ENCODE data around the gene SH3TC2.

SH3TC2 gene

GRCh38 chr5:148972396-148972795, 90.5 kb downstream of the SH3TC2 start (continued):
- TF ChIP-seq PRDM10 (tag by site-specific recombination; IDR thresholded peaks at IDR 0.05) (no peak), INSM2 (tag by site-specific recombination; IDR thresholded peaks at IDR 0.05) (no peak)

GRCh38 chr5:148970876-148971275, 92.0 kb downstream of the SH3TC2 start:
- H3K36me3 ChIP-seq (ENCODE audit: control insufficient read depth in 2 of 2, insufficient read depth in 1 of 2, low read length in 2 of 2), result no peaks in the 10 kb centered on the region
- H3K9me3 ChIP-seq (ENCODE audit: control insufficient read depth, insufficient read depth, low read depth, low read length), result no peaks in the 10 kb centered on the region
- H3K27ac ChIP-seq (ENCODE audit: extremely low read depth, low read depth, low read length), result no peak overlapping the region
- CTCF ChIA-PET, result interaction anchor here (0.6 to 1.3 kb wide), 3 partner anchors 32 to 450 kb away, joined by 3 to 5 read pairs (median 4); no protein-coding TSS in a partner anchor
- POLR2A ChIA-PET, result interaction anchor here (0.9 to 1.2 kb wide), 2 partner anchors 8 to 22 kb away, joined by 3 read pairs; no protein-coding TSS in a partner anchor
- H3K4me1 ChIP-seq (ENCODE audit: control insufficient read depth, insufficient read depth, low read length), result no peaks in the 10 kb centered on the region
- H3K4me3 ChIP-seq (ENCODE audit: low read depth, low read length), result no peak overlapping the region
- TF ChIP-seq MZF1 (tag by site-specific recombination; IDR thresholded peaks at IDR 0.05; ENCODE audit: borderline replicate concordance) (no peak), MEIS1 (CRISPR knock-in tag; IDR thresholded peaks at IDR 0.05; ENCODE audit: borderline replicate concordance) (no peak), ZNF416 (tag by site-specific recombination; IDR thresholded peaks at IDR 0.05) (no peak)

GRCh38 chr5:148970228-148970627, 92.6 kb downstream of the SH3TC2 start:
- H3K9me3 ChIP-seq (ENCODE audit: control insufficient read depth, insufficient read depth, low read depth, low read length), result no peaks in the 10 kb centered on the region
- H3K27ac ChIP-seq (ENCODE audit: extremely low read depth, low read depth, low read length), result no peak overlapping the region
- H3K4me1 ChIP-seq (ENCODE audit: control insufficient read depth, insufficient read depth, low read length), result no peaks in the 10 kb centered on the region
- POLR2A ChIA-PET, result no interaction called here
- no peaks in the 10 kb centered on the region for H3K36me3 ChIP-seq (ENCODE audit: control insufficient read depth in 2 of 2, insufficient read depth in 1 of 2, low read length in 2 of 2)
- no peak overlapping the region for H3K4me3 ChIP-seq (ENCODE audit: low read depth, low read length)
- CTCF ChIA-PET, result interaction anchor here (1.1 to 1.5 kb wide), 3 partner anchors 9 to 29 kb away, joined by 3 to 4 read pairs (median 3); no protein-coding TSS in a partner anchor
- TF ChIP-seq ZNF76 (tag by site-specific recombination; IDR thresholded peaks at IDR 0.05; ENCODE audit: borderline replicate concordance, low read depth), result no peak
- TF ChIP-seq ZNF837 (tag by site-specific recombination; IDR thresholded peaks at IDR 0.05), result no peak
- TF ChIP-seq ZNF157 (tag by site-specific recombination; IDR thresholded peaks at IDR 0.05), result no peak
- no peak for TF ChIP-seq ZNF335 (tag by site-specific recombination; conservative IDR thresholded peaks at IDR 0.05)
- no peak for TF ChIP-seq ZNF677 (tag by site-specific recombination; IDR thresholded peaks at IDR 0.05)
- no peak for TF ChIP-seq ZNF239 (tag by site-specific recombination; IDR thresholded peaks at IDR 0.05)
- no peak for TF ChIP-seq BCL6B (tag by site-specific recombination; IDR thresholded peaks at IDR 0.05)
- no peak for TF ChIP-seq ZNF548 (tag by site-specific recombination; IDR thresholded peaks at IDR 0.05)
- no peak for TF ChIP-seq MZF1 (tag by site-specific recombination; IDR thresholded peaks at IDR 0.05; ENCODE audit: borderline replicate concordance)
- no peak for TF ChIP-seq ZNF19 (tag by site-specific recombination; IDR thresholded peaks at IDR 0.05; ENCODE audit: low read depth)
- TF ChIP-seq GLI2 (tag by site-specific recombination; IDR thresholded peaks at IDR 0.05; ENCODE audit: borderline replicate concordance, low read depth), result no peak
- no peak for TF ChIP-seq ZNF280D (tag by site-specific recombination; IDR thresholded peaks at IDR 0.05)
- TF ChIP-seq SCRT2 (tag by site-specific recombination; IDR thresholded peaks at IDR 0.05), result no peak
- TF ChIP-seq SCRT1 (tag by site-specific recombination; IDR thresholded peaks at IDR 0.05; ENCODE audit: borderline replicate concordance), result no peak
- TF ChIP-seq ZFP3 (tag by site-specific recombination; IDR thresholded peaks at IDR 0.05; ENCODE audit: low read depth), result no peak
- no peak for TF ChIP-seq SP2 (tag by site-specific recombination; IDR thresholded peaks at IDR 0.05)
- TF ChIP-seq ZFHX2 (tag by site-specific recombination; conservative IDR thresholded peaks at IDR 0.05), result no peak
- TF ChIP-seq ZNF488 (tag by site-specific recombination; IDR thresholded peaks at IDR 0.05), result no peak

Measured in HEK293 (cell line).